Keratinocyte (primary cell): ENCODE measurements around the gene HOXB2. TPM values are rescaled to one million over a fixed set of nuclear protein-coding genes. Genes with fewer than 3 reads are reported as not detected.

Experiments used
- DNase-seq: peaks from one replicate; pipeline ENCODE4 v3.0.0-alpha.2; 2011; ENCODE audit warnings: low read depth, missing footprints, low spot score
- FAIRE-seq: peaks from 2 replicates; lab custom pipeline; 2011; peaks lifted over from hg19 to GRCh38; lab: Jason Lieb, UNC
- H2AFZ ChIP-seq: 2 replicates; pipeline ENCODE4 v1.6.0; 2012; ENCODE audit warnings: low read length, control low read depth, inconsistent platforms; ENCODE audit not compliant: control insufficient read depth
- H3K27ac ChIP-seq: 2 replicates; pipeline ENCODE4 v1.5.1; 2011; ENCODE audit warnings: low read length; ENCODE audit not compliant: control insufficient read depth, insufficient read depth
- H3K27me3 ChIP-seq: 3 replicates; pipeline ENCODE4 v1.6.0; 2011; ENCODE audit warnings: low read length; ENCODE audit not compliant: control insufficient read depth, insufficient read depth; ENCODE audit errors: extremely low read depth
- H3K36me3 ChIP-seq, 2 experiments: 2 replicates in 1 of 2; 3 replicates in 1 of 2; pipeline ENCODE4 v1.5.1; 2011; ENCODE audit warnings: low read length in 2 of 2, mild to moderate bottlenecking in 1 of 2; ENCODE audit not compliant: control insufficient read depth in 2 of 2, insufficient read depth in 2 of 2; ENCODE audit errors: extremely low read depth in 1 of 2
- H3K4me1 ChIP-seq: 3 replicates; pipeline ENCODE4 v1.5.1; 2011; ENCODE audit warnings: low read length; ENCODE audit not compliant: control insufficient read depth, insufficient read depth; ENCODE audit errors: extremely low read depth
- H3K4me2 ChIP-seq: 3 replicates; pipeline ENCODE4 v1.6.0; 2011; ENCODE audit warnings: low read depth, low read length; ENCODE audit not compliant: control insufficient read depth, insufficient read depth; ENCODE audit errors: extremely low read depth
- H3K4me3 ChIP-seq, 3 experiments: fragments of 200-600 bp in 1 of 3; sonication (generic) in 1 of 3; 2 replicates in 2 of 3; 3 replicates in 1 of 3; pipeline ENCODE4 v1.5.1; 2011 to 2016; ENCODE audit warnings: low read length in 3 of 3, mild to moderate bottlenecking in 3 of 3, control low read depth in 2 of 3, inconsistent platforms in 1 of 3, low read depth in 1 of 3, mixed read lengths in 1 of 3, mixed run types in 1 of 3, moderate library complexity in 1 of 3; ENCODE audit not compliant: control insufficient read depth in 2 of 3, insufficient read depth in 2 of 3; ENCODE audit errors: extremely low read depth in 1 of 3
- H3K79me2 ChIP-seq: 2 replicates; pipeline ENCODE4 v1.6.0; 2012; ENCODE audit warnings: low read length; ENCODE audit not compliant: control insufficient read depth, insufficient read depth
- H3K9ac ChIP-seq: 3 replicates; pipeline ENCODE4 v1.6.0; 2011; ENCODE audit warnings: low read length; ENCODE audit not compliant: control insufficient read depth, insufficient read depth; ENCODE audit errors: extremely low read depth
- H3K9me1 ChIP-seq: 3 replicates; pipeline ENCODE4 v1.6.0; 2011; ENCODE audit warnings: low read length; ENCODE audit not compliant: control insufficient read depth, insufficient read depth; ENCODE audit errors: extremely low read depth
- H3K9me3 ChIP-seq: 2 replicates; pipeline ENCODE4 v1.5.1; 2012; ENCODE audit warnings: low read depth, low read length; ENCODE audit not compliant: control insufficient read depth
- H4K20me1 ChIP-seq: 3 replicates; pipeline ENCODE4 v1.6.0; 2011; ENCODE audit warnings: low read length; ENCODE audit not compliant: control insufficient read depth, insufficient read depth; ENCODE audit errors: extremely low read depth
- EZH2 ChIP-seq: IDR thresholded peaks from one replicate; pipeline ENCODE4 v1.6.1; 2012; ENCODE audit warnings: inconsistent platforms, mild to moderate bottlenecking, low read length, moderate library complexity
- dilution Hi-C: fragments of 300-500 bp; cut with MboI; formaldehyde crosslinking; loops from one replicate; pipeline ENCODE4 v1.7.0; 2020; ENCODE audit warnings: low sequenced_read_pairs; ENCODE audit not compliant: extremely low pct_ligation_motif_present
- polyA plus RNA-seq, 5 experiments: library from polyadenylated mRNA; depleted of rRNA in 3 of 5; stranded (reverse) in 3 of 5; stranded (forward) in 1 of 5; unstranded in 1 of 5; fragments of >200 nt; gene quantifications; 1 replicate in 1 of 5; 2 replicates in 3 of 5; 3 replicates in 1 of 5; pipeline versions ENCODE4 v1.2.1 to v1.2.3, GENCODE V29; 2011 to 2012; ENCODE audit warnings: missing spikeins in 2 of 5, low read depth in 1 of 5, low replicate concordance in 1 of 5
- TF ChIP-seq, protein P1 (sequence below), 3 experiments: IDR thresholded peaks in 1 of 3; conservative IDR thresholded peaks in 1 of 3; optimal IDR thresholded peaks in 1 of 3; 2 replicates in 2 of 3; 3 replicates in 1 of 3; pipeline versions ENCODE3 to v1.5.1; 2011; ENCODE audit warnings: low read length in 3 of 3, mild to moderate bottlenecking in 3 of 3, moderate library complexity in 2 of 3, control low read depth in 1 of 3, inconsistent platforms in 1 of 3; ENCODE audit not compliant: insufficient read depth in 2 of 3; ENCODE audit errors: extremely low read depth in 1 of 3

The HOXB2 gene
- polyA plus RNA-seq, 1 donor (not counting 4 experiments of a cell fraction or from before 2014, with no cell fraction given), result 3.8 TPM

DNA sequence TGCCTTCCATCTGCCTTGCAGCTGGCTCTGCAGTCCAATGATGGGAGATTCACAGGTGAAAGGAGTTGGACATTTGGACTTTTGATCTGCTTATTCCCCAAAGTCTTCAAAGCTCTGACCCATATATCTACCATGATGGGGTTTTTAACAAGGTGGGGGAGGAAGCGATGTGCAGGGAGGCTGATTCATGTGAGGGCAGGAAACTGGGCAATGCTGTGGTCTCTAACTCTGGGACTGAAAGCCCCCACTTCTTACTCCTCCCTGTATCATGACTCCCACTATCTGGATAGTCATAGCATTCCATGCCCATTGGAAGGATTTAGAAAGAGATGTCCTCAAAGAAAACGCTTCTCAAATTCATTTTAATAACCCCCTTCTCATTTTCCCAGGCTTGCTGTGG lies 30.4 kb downstream of the HOXB2 start:
- Histone ChIP-seq H2AFZ (no peak overlapping the region), H3K79me2 (no peaks in the 10 kb centered on the region), H3K27me3 (peaks cover 38% of the 10 kb centered on the region), H3K9me1 (no peaks in the 10 kb centered on the region), H3K36me3 (no peaks in the 10 kb centered on the region), H4K20me1 (no peaks in the 10 kb centered on the region), H3K27ac (no peak overlapping the region), H3K9ac (no peak overlapping the region), H3K4me1 (no peaks in the 10 kb centered on the region), H3K9me3 (no peaks in the 10 kb centered on the region), H3K4me3 (no peak overlapping the region), H3K4me2 (no peak overlapping the region)
- no peak for DNase-seq
- dilution Hi-C loops, result no loop called here
- TF ChIP-seq, protein P1, sequence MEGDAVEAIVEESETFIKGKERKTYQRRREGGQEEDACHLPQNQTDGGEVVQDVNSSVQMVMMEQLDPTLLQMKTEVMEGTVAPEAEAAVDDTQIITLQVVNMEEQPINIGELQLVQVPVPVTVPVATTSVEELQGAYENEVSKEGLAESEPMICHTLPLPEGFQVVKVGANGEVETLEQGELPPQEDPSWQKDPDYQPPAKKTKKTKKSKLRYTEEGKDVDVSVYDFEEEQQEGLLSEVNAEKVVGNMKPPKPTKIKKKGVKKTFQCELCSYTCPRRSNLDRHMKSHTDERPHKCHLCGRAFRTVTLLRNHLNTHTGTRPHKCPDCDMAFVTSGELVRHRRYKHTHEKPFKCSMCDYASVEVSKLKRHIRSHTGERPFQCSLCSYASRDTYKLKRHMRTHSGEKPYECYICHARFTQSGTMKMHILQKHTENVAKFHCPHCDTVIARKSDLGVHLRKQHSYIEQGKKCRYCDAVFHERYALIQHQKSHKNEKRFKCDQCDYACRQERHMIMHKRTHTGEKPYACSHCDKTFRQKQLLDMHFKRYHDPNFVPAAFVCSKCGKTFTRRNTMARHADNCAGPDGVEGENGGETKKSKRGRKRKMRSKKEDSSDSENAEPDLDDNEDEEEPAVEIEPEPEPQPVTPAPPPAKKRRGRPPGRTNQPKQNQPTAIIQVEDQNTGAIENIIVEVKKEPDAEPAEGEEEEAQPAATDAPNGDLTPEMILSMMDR (optimal IDR thresholded peaks at IDR 0.05 in 1 of 3, IDR thresholded peaks at IDR 0.05 in 1 of 3, conservative IDR thresholded peaks at IDR 0.05 in 1 of 3; ENCODE audit: extremely low read depth in 1 of 3, insufficient read depth in 2 of 3, low read length in 3 of 3), result no peak
- TF ChIP-seq EZH2, result no peak
- FAIRE-seq, result no peak

DNA sequence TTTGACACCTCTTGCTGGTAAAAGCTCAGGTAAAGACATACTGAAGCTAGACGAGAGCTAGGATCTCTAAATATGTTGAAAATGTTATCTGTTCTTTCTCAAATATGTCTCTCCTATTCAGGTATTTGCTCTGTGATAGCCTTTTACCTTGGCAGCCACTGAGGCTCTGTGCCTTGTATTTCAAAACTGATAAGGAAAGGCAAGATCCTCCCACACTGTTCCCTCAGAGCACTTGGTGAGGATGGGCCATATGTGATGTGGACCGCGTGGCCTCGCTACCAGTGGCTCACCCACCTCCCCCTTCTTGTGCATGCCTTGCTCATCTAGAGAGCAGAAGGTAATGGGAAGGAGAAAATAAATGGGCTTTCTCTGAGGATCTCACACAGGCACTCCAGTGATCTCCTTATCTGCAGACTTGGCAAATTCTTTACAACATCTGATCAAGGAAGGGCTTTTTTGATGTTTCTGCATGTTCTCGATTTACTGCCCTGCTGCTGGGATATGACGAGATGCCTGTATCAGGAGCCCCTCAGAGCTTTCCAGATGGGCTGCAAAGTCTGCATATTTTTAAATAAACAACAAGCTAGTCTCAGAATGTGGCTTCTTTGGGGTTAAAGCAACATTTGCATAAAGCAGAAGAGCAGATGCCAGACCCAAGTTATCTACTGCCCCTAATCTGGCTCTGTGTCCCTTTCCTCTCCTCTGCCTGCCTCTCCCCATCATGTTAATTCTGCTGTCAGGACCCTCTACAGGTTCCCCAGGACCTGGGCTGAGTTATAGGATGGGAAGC lies 31.0 kb downstream of the HOXB2 start:
- no peak overlapping the region for H2AFZ ChIP-seq
- FAIRE-seq, result no peak

More for the DNA sequence above, 31.0 kb downstream of the HOXB2 start:
- Histone ChIP-seq H3K9me1 (no peaks in the 10 kb centered on the region), H3K79me2 (no peaks in the 10 kb centered on the region), H3K9ac (no peak overlapping the region), H3K27ac (no peak overlapping the region), H3K4me1 (no peaks in the 10 kb centered on the region), H3K4me2 (no peak overlapping the region), H4K20me1 (no peaks in the 10 kb centered on the region), H3K9me3 (no peaks in the 10 kb centered on the region), H3K27me3 (peaks cover 38% of the 10 kb centered on the region), H3K4me3 (no peak overlapping the region), H3K36me3 (no peaks in the 10 kb centered on the region)
- TF ChIP-seq, protein P1 (optimal IDR thresholded peaks at IDR 0.05 in 1 of 3, IDR thresholded peaks at IDR 0.05 in 1 of 3, conservative IDR thresholded peaks at IDR 0.05 in 1 of 3; ENCODE audit: extremely low read depth in 1 of 3, insufficient read depth in 2 of 3, low read length in 3 of 3), result no peak
- no peak for TF ChIP-seq EZH2
- dilution Hi-C loops, result no loop called here
- no peak for DNase-seq
